ENCODE results near the gene PCDHGA5.
"Not testable (repeated sequence)": the region's sequence is repeated elsewhere in the genome, so short reads cannot be mapped to it uniquely, and the experiment has no call there.

PCDHGA5 gene

DNA sequence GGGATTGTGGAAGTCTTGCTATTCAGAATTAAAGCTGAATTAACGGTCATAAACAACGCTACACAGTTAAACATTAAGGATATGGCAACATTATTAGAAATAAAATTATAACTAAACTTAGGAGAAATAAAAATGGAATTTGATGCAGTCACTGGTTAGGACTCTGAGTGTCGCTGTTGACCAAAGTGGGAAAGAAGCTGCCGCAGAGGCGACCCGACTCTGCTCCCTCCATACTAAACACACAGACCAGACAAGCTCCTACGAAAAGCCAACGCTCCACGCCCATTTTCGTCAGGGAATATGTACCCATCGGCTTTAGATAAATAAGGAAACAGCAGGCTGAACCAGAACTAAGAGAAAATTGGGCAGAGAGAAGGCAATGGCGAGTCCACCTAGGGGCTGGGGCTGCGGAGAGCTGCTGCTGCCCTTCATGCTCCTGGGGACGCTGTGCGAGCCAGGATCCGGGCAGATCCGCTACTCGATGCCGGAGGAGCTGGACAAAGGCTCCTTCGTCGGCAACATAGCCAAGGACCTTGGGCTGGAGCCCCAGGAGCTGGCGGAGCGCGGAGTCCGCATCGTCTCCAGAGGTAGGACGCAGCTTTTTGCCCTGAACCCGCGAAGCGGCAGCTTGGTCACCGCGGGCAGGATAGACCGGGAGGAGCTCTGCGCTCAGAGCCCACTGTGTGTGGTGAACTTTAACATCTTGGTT is at the start of gene PCDHGA5:
Gene PCDHGA5 (plus strand): TSS at position 211 of the 709 bp plus-strand sequence. CDS start 169 bp downstream, at position 380.
- no peak for DNase-seq (ENCODE audit: low read depth)

GRCh38 chr5:141316963-141317362 is 47.0 kb upstream of the PCDHGA5 start:
- DNase-seq (ENCODE audit: low read depth), result not testable (repeated sequence)

GRCh38 chr5:141319202-141319601 is 44.8 kb upstream of the PCDHGA5 start:
- no peak for DNase-seq (ENCODE audit: low read depth)

- no peak for DNase-seq (ENCODE audit: low read depth)
Measured at GRCh38 chr5:141319699-141320098, 44.3 kb upstream of the PCDHGA5 start.

DNA sequence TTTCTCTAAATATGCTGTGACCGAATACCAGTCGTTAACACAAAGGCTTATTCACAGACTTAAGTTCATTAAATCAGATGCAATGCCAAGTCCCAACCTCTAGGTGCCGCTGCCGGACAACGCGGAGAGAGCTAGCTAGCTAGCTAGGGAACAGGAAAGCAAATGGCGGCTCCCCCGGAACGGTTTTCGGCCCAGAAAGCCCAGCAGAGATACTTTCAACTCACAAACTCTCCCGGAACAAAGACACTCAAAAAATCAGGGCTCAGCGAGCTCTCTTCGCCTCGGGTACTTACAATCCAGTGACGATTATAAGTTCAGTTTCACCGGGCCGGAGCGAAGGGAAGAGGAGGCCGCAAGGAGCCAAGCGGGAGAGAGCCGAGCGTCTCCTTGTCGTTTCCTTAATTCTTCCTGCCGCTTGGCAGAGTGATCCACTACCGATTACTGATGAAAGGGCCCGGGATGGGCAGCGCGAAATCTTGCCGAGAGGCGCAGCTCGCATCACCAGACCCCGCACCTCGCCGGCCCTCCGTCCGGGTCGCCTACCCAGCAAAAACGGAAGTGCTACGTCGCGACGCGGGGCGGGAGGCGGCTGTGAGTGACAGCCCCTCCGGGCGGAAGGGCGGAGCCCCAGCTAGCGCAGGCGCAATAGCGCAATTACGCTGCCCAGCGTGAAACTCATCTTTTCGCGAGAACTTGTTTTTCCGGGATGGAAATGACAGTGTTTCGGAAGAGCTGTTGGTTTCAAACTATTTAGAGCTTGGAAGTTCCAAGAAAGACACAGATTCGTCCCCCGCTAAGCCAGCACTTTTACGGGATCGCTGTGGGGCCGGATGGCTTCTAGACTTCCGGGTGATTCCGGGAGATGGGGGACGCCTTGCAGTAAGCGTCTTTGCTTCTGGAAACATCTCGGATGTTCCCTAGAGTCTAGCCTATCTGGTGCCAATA is 43.5 kb upstream of the PCDHGA5 start, which contains the start of gene TAF7:
Gene TAF7 (minus strand): TSS at position 560 of the 945 bp plus-strand sequence. CDS start 740 bp downstream, outside the sequence.
- DNase-seq (ENCODE audit: low read depth), result peak; percentile 76

DNA sequence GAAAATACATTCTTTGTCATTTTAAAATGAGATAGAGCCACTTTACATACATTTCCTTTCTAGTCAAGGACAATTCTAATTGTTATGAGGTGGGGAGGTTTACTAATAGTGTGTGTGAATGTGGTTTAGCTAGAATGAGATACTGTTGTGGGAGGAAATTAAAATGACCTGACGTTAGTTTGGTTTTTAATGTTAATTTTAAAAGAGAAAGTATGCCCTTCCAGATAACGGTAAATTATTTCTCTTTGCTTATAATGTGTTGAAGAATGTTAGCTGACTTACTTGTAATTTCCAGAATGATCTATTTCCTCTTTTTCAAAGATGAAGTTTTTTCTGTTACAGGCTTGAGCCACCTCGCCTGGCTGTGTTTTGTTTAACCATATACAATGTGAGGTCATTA is 41.7 kb upstream of the PCDHGA5 start:
- DNase-seq (ENCODE audit: low read depth), result no peak

GRCh38 chr5:141326088-141326854 is 37.7 kb upstream of the PCDHGA5 start:
- no peak for DNase-seq (ENCODE audit: low read depth)

GRCh38 chr5:141328231-141328630 is 35.7 kb upstream of the PCDHGA5 start:
- no peak for DNase-seq (ENCODE audit: low read depth)

DNA sequence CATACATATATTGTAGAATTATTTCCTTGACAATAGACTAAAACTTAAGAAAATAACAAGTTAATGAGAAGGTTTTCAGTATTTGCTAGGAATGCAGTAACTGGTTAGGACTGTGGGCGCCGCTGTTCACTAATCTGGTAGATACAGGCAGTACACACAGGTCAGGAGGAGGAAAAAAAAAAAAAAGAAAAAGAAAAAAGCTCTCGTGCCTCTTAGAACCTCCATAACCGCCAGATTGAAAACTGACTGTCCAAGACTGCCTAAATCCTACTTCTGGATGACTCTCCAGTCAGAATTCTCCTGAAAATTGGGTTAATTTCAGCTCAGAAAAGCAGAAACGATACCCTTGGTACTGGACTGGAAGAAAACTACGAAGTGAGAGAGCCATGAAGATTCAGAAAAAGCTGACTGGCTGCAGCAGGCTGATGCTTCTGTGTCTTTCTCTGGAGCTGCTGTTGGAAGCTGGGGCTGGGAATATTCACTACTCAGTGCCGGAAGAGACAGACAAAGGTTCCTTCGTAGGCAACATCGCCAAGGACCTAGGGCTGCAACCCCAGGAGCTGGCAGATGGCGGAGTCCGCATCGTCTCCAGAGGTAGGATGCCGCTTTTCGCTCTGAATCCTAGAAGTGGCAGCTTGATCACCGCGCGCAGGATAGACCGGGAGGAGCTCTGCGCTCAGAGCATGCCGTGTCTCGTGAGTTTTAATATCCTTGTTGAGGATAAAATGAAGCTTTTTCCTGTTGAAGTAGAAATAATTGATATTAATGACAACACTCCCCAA is 33.5 kb upstream of the PCDHGA5 start, which contains the start of gene PCDHGA1:
Gene PCDHGA1 (plus strand): TSS at position 216 of the 782 bp plus-strand sequence.
- no peak for DNase-seq (ENCODE audit: low read depth)

- not testable (repeated sequence) for DNase-seq (ENCODE audit: low read depth)
Measured at GRCh38 chr5:141332571-141332970, 31.4 kb upstream of the PCDHGA5 start.

GRCh38 chr5:141338538-141339306 is 25.2 kb upstream of the PCDHGA5 start, which contains the start of gene PCDHGA2:
PCDHGA2 (plus strand) TSS chr5:141338760.
- DNase-seq (ENCODE audit: low read depth), result no peak

- DNase-seq (ENCODE audit: low read depth), result not testable (repeated sequence)
Measured at GRCh38 chr5:141340781-141341354, 23.1 kb upstream of the PCDHGA5 start.

DNA sequence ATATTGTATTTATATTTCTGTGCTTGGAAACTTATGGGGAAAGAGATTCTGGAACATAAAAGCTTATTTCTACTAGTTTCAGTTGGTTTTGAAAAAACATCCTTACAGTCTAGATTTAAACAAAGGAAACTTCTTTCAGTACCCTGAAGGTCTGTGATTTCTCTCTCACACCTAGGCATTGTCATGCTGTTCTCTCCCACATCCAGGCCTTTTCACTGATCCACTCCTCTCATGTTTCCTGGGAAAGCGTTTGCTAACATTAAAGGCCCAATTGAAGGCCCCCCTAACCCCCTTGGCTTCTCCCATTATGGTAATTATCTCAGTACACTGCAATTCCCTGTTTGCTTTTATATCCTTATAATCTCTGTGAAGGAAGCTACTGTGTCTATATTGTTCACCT is 21.2 kb upstream of the PCDHGA5 start:
- DNase-seq (ENCODE audit: low read depth), result no peak

DNA sequence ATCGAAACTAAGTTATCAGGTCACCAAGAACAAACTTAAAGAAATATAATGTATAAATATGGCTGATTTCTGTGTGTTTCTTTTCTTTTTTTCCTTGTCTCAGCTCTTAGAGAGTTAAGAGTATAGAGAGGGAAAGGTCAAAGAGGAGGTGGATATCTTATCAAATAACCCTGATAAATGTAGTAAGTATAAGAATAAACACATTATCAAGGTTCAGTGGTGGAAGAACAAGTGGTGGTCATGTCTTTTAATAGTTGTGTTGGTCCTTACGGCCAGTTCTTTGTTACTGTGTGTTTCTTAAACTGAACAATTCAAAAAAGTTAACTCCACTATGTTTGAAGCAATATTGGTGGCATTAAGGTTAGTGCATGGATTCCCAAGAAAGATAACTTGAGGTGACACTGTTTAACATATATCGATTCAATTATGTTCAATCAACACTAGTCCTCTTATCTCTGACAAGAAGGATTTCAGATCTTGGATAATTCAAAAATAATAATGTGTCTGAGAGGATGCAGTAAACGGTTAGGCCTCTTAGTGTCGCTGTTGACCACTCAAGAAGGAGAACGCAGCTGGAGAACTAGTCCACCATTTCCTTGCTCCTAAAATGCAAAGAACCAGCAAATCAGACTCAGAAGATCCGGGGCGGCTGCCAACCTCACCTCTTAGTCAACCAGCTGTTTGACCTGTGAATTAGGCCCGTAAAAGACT is 20.6 kb upstream of the PCDHGA5 start, which contains the start of gene PCDHGA3:
Gene PCDHGA3 (plus strand): TSS at position 588 of the 711 bp plus-strand sequence. CDS start 205 bp downstream, outside the sequence.
- no peak for DNase-seq (ENCODE audit: low read depth)

DNA sequence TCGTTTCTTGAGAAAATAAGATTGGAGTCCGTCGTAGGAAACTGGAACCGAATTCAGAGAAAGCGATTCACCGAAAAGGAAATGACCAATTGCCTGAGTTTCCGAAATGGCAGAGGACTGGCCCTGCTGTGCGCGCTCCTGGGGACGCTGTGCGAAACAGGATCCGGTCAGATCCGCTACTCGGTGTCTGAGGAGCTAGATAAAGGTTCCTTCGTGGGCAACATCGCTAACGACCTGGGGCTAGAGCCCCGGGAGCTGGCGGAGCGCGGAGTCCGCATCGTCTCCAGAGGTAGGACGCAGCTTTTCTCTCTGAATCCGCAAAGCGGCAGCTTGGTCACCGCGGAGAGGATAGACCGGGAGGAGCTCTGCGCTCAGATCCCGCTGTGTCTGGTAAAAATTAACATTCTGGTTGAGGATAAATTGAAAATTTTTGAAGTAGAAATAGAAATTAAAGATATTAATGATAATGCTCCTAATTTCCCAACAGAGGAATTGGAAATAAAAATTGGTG is 20.0 kb upstream of the PCDHGA5 start:
- DNase-seq (ENCODE audit: low read depth), result no peak

DNA sequence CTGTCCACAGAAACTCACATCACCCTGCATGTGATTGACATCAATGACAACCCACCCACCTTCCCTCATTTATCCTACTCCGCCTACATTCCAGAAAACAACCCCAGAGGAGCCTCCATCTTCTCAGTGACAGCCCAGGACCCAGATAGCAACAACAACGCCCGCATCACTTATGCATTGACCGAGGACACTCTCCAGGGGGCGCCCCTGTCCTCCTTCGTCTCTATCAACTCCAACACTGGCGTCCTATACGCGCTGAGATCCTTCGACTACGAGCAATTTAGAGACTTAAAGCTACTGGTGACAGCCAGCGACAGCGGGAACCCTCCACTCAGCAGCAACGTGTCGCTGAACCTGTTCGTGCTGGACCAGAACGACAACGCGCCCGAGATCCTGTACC is 18.6 kb upstream of the PCDHGA5 start:
- no peak for DNase-seq (ENCODE audit: low read depth)

DNA sequence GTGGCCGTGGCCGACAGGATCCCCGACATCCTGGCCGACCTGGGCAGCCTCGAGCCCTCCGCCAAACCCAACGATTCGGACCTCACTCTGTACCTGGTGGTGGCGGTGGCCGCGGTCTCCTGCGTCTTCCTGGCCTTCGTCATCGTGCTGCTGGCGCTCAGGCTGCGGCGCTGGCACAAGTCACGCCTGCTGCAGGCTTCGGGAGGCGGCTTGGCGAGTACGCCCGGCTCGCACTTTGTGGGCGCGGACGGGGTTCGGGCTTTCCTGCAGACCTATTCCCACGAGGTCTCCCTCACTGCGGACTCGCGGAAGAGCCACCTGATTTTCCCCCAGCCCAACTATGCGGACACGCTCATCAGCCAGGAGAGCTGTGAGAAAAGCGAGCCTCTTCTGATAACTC is 17.9 kb upstream of the PCDHGA5 start:
- not testable (repeated sequence) for DNase-seq (ENCODE audit: low read depth)

- no peak for DNase-seq (ENCODE audit: low read depth)
Measured at GRCh38 chr5:141349917-141350619, 13.9 kb upstream of the PCDHGA5 start, which contains the start of gene PCDHGB1. PCDHGB1 (plus strand) TSS chr5:141350099; CDS start chr5:141350261, 162 bp downstream.
